Activated CD8-positive, alpha-beta memory T cell treated with anti-CD3 and anti-CD28 coated beads for 36 hours (primary cell): ENCODE measurements around the gene PRMT1. TPM values are rescaled to one million over a fixed set of nuclear protein-coding genes. Genes with fewer than 3 reads are reported as not detected.

Experiments
- CTCF ChIA-PET: fragments of 350-600 bp; sonication (Branson Sonifier 250); formaldehyde crosslinking; loops from one replicate; lab custom pipeline; 2021; ENCODE audit warnings: antibody characterized with exemption; lab: Charles Lee
- POLR2A ChIA-PET: fragments of 350-600 bp; sonication (Branson Sonifier 250); formaldehyde crosslinking; loops from one replicate; lab custom pipeline; 2021; ENCODE audit warnings: antibody characterized with exemption; lab: Charles Lee
- total RNA-seq, 2 experiments: library from RNA; stranded (reverse); gene quantifications; one replicate each; pipeline ENCODE4 v1.2.3, GENCODE V29; 2021

PRMT1 gene
- total RNA-seq, 2 experiments from 2014 or later = 538 to 559 TPM

- ChIA-PET POLR2A (no interaction called here), CTCF (no interaction called here)
Observed at GRCh38 chr19:49645592-49645991, 31.5 kb upstream of the PRMT1 start.

GRCh38 chr19:49645995-49646394, 31.1 kb upstream of the PRMT1 start:
- POLR2A ChIA-PET = no interaction called here
- CTCF ChIA-PET = no interaction called here

- ChIA-PET POLR2A (no interaction called here), CTCF (no interaction called here)
Observed at GRCh38 chr19:49646586-49646985, 30.5 kb upstream of the PRMT1 start.

GRCh38 chr19:49651029-49651819, 25.8 kb upstream of the PRMT1 start:
- ChIA-PET POLR2A (no interaction called here), CTCF (no interaction called here)

GRCh38 chr19:49651820-49652550, 25.1 kb upstream of the PRMT1 start:
- POLR2A ChIA-PET = no interaction called here
- CTCF ChIA-PET = no interaction called here

- ChIA-PET CTCF (no interaction called here), POLR2A (interaction anchor here (0.6 kb wide), 1 partner anchor 127 kb away, joined by 3 read pairs; no protein-coding TSS in a partner anchor)
Observed at GRCh38 chr19:49652551-49653465, 24.3 kb upstream of the PRMT1 start.

- ChIA-PET CTCF (no interaction called here), POLR2A (no interaction called here)
Observed at GRCh38 chr19:49653466-49653806, 23.6 kb upstream of the PRMT1 start.

GRCh38 chr19:49654581-49654980, 22.5 kb upstream of the PRMT1 start:
- ChIA-PET CTCF (interaction anchor here (1.5 kb wide), 1 partner anchor 18 kb away, joined by 4 read pairs; no protein-coding TSS in a partner anchor), POLR2A (interaction anchor here (1.6 kb wide), 1 partner anchor 10 kb away, joined by 7 read pairs; no protein-coding TSS in a partner anchor)

GRCh38 chr19:49655570-49656455, 21.3 kb upstream of the PRMT1 start:
- CTCF ChIA-PET = interaction anchor here (1.5 kb wide), 1 partner anchor 16 kb away, joined by 4 read pairs; no protein-coding TSS in a partner anchor
- POLR2A ChIA-PET = interaction anchor here (1.6 kb wide), 1 partner anchor 9 kb away, joined by 7 read pairs; no protein-coding TSS in a partner anchor

GRCh38 chr19:49656456-49657109, 20.5 kb upstream of the PRMT1 start:
- POLR2A ChIA-PET = no interaction called here
- CTCF ChIA-PET = interaction anchor here (0.6 kb wide), 1 partner anchor 136 kb away, joined by 5 read pairs; no protein-coding TSS in a partner anchor

- ChIA-PET POLR2A (no interaction called here), CTCF (interaction anchor here (0.6 to 1.1 kb wide), 2 partner anchors 20 to 557 kb away, joined by 3 read pairs; no protein-coding TSS in a partner anchor)
Observed at GRCh38 chr19:49657493-49658138, 19.5 kb upstream of the PRMT1 start.

- ChIA-PET CTCF (interaction anchor here (0.6 to 1.1 kb wide), 2 partner anchors 20 to 557 kb away, joined by 3 read pairs; no protein-coding TSS in a partner anchor), POLR2A (no interaction called here)
Observed at GRCh38 chr19:49658139-49658517, 18.9 kb upstream of the PRMT1 start.

- CTCF ChIA-PET = interaction anchor here (0.6 kb wide), 1 partner anchor 558 kb away, joined by 3 read pairs; no protein-coding TSS in a partner anchor
- POLR2A ChIA-PET = no interaction called here
Observed at GRCh38 chr19:49658566-49659442, 18.3 kb upstream of the PRMT1 start.

- ChIA-PET CTCF (no interaction called here), POLR2A (no interaction called here)
Observed at GRCh38 chr19:49660338-49660961, 16.6 kb upstream of the PRMT1 start.

GRCh38 chr19:49662011-49662410, 15.1 kb upstream of the PRMT1 start:
- ChIA-PET CTCF (interaction anchor here (2.2 kb wide), 1 partner anchor 10 kb away, joined by 5 read pairs; no protein-coding TSS in a partner anchor), POLR2A (no interaction called here)

- CTCF ChIA-PET = interaction anchor here (0.6 to 2.7 kb wide), 4 partner anchors 9 to 152 kb away, joined by 3 to 20 read pairs (median 6); partner anchors contain the start of gene PRMT1
- POLR2A ChIA-PET = interaction anchor here (0.6 to 3.1 kb wide), 5 partner anchors 8 to 72 kb away, joined by 3 to 29 read pairs (median 7); partner anchors contain the start of genes PRMT1 and RRAS
Observed at GRCh38 chr19:49663224-49663623, 13.8 kb upstream of the PRMT1 start.
